MM.1S (cell line): ENCODE measurements around the gene C1orf232.

Experiments used
- DNase-seq: peaks from one replicate; pipeline ENCODE4 v3.0.0-alpha.2; 2015
- H2AFZ ChIP-seq: fragments of 300-600 bp; sonication (generic); 2 replicates; pipeline ENCODE4 v1.6.0; 2016; ENCODE audit warnings: antibody characterized with exemption, low read length
- H3F3A ChIP-seq: fragments of 300-600 bp; sonication (generic); 2 replicates; pipeline ENCODE4 v1.6.1; 2016; ENCODE audit warnings: mild to moderate bottlenecking, antibody characterized with exemption, low read length, moderate library complexity, mixed read lengths; ENCODE audit not compliant: insufficient read depth
- H3K27ac ChIP-seq: fragments of 300-600 bp; sonication (generic); 2 replicates; pipeline ENCODE4 v1.5.1; 2016; ENCODE audit warnings: mild to moderate bottlenecking, low read length
- H3K27me3 ChIP-seq: fragments of 300-600 bp; sonication (generic); replicated peaks from 2 replicates; pipeline ENCODE4 v1.6.0; 2016; ENCODE audit warnings: low read length; ENCODE audit not compliant: insufficient read depth
- H3K36me3 ChIP-seq: fragments of 300-600 bp; sonication (generic); replicated peaks from 2 replicates; pipeline ENCODE4 v1.6.1; 2016; ENCODE audit warnings: mild to moderate bottlenecking, low read length, mixed read lengths; ENCODE audit not compliant: insufficient read depth
- H3K4me1 ChIP-seq: fragments of 300-600 bp; sonication (generic); 2 replicates; pipeline ENCODE4 v1.6.1; 2016; ENCODE audit warnings: low read length, mixed read lengths
- H3K4me2 ChIP-seq: fragments of 300-600 bp; sonication (generic); 2 replicates; pipeline ENCODE4 v1.6.0; 2016; ENCODE audit warnings: low read depth, low read length
- H3K4me3 ChIP-seq: fragments of 300-600 bp; sonication (generic); 2 replicates; pipeline ENCODE4 v1.5.1; 2016; ENCODE audit warnings: low read length, mixed read lengths
- H3K79me2 ChIP-seq: fragments of 300-600 bp; sonication (generic); 2 replicates; pipeline ENCODE4 v1.6.1; 2016; ENCODE audit warnings: mixed run types, low read length, mixed read lengths
- H3K9ac ChIP-seq: fragments of 300-600 bp; sonication (generic); 2 replicates; pipeline ENCODE4 v1.6.1; 2016; ENCODE audit warnings: low read length, mixed read lengths
- H3K9me2 ChIP-seq: fragments of 300-600 bp; sonication (generic); replicated peaks from 2 replicates; pipeline ENCODE4 v1.6.1; 2016; ENCODE audit warnings: mild to moderate bottlenecking, low read length, mixed read lengths; ENCODE audit not compliant: insufficient read depth
- H3K9me3 ChIP-seq: fragments of 300-600 bp; sonication (generic); replicated peaks from 2 replicates; pipeline ENCODE4 v1.6.1; 2016; ENCODE audit warnings: mild to moderate bottlenecking, low read length, mixed read lengths; ENCODE audit not compliant: insufficient read depth
- H4K20me1 ChIP-seq: fragments of 300-600 bp; sonication (generic); 2 replicates; pipeline ENCODE4 v1.6.1; 2016; ENCODE audit warnings: mild to moderate bottlenecking, low read length, moderate library complexity, mixed read lengths; ENCODE audit not compliant: insufficient read depth
- CTCF ChIP-seq: fragments of 300-600 bp; sonication (generic); IDR thresholded peaks from 2 replicates; pipeline ENCODE4 v1.5.1; 2016; ENCODE audit warnings: antibody characterized with exemption, low read length, mixed read lengths
- EZH2 ChIP-seq: fragments of 300-600 bp; sonication (generic); optimal IDR thresholded peaks from 2 replicates; pipeline ENCODE3; 2017; ENCODE audit warnings: low read depth, mild to moderate bottlenecking, antibody characterized with exemption, low read length, mixed read lengths
- EZH2phosphoT487 ChIP-seq: fragments of 300-600 bp; sonication (generic); IDR thresholded peaks from 2 replicates; pipeline ENCODE4 v1.6.1; 2018; ENCODE audit warnings: antibody characterized with exemption, low read length

C1orf232 gene

GRCh38 chr1:26181586-26182382, 13.0 kb upstream of the C1orf232 start:
- DNase-seq: no peak
- no peaks in the 10 kb centered on the region for H3K27me3 ChIP-seq
- no peak overlapping the region for H3K4me2 ChIP-seq
- no peaks in the 10 kb centered on the region for H3K9me3 ChIP-seq
- H3K9me2 ChIP-seq: no peaks in the 10 kb centered on the region
- no peaks in the 10 kb centered on the region for H4K20me1 ChIP-seq
- H3K9ac ChIP-seq: no peak overlapping the region
- no peaks in the 10 kb centered on the region for H3K36me3 ChIP-seq
- H3F3A ChIP-seq: no peaks in the 10 kb centered on the region
- no peak overlapping the region for H2AFZ ChIP-seq
- H3K27ac ChIP-seq: no peak overlapping the region
- peaks cover 14% of the 10 kb centered on the region for H3K4me1 ChIP-seq
- TF ChIP-seq EZH2phosphoT487: no peak
- no peak for TF ChIP-seq CTCF
- TF ChIP-seq EZH2: no peak
- H3K4me3 ChIP-seq: no peak overlapping the region
- peaks cover 10% of the 10 kb centered on the region for H3K79me2 ChIP-seq

DNA sequence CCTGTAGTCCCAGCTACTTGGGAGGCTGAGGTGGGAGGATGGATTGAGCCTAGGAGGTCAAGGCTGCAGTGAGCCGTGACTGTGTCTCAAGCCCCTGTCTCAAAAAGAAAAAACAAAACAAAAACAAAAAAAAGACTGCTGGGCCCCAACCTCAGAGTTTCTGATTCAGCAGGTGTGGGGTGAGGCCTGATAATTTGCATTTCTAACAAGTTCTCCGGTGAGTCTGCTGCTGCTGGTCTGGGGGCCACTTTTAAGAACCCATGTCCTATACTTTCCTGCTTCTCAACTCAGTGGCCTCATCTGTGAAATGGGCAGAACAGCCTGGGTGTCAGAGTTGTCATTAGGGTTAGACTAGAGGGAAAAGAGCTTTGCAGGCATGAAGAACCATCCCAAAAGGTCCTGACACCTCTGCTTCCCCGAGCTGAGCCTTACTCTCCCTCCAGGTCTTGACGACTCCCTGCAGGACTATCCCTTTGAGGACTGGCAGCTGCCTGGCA, 11.3 kb upstream of the C1orf232 start:
- Histone ChIP-seq H3F3A (no peaks in the 10 kb centered on the region), H3K9me3 (no peaks in the 10 kb centered on the region), H3K27ac (peak overlapping the region; percentile 29; the same call in 1 of the 2 replicates), H3K79me2 (peaks cover 10% of the 10 kb centered on the region), H3K4me1 (peaks cover 14% of the 10 kb centered on the region), H3K9ac (peak overlapping the region; percentile 31; the same call in 1 of the 2 replicates), H2AFZ (peak overlapping the region; percentile 77), H4K20me1 (no peaks in the 10 kb centered on the region), H3K4me2 (peak overlapping the region; percentile 63), H3K9me2 (no peaks in the 10 kb centered on the region), H3K27me3 (no peaks in the 10 kb centered on the region), H3K36me3 (no peaks in the 10 kb centered on the region), H3K4me3 (no peak overlapping the region)
- no peak for TF ChIP-seq CTCF
- no peak for TF ChIP-seq EZH2
- no peak for TF ChIP-seq EZH2phosphoT487
- DNase-seq: no peak

- no peaks in the 10 kb centered on the region for H3K9me3 ChIP-seq
- TF ChIP-seq CTCF (peak; percentile 29), EZH2 (no peak)
- H3F3A ChIP-seq: no peaks in the 10 kb centered on the region
- H4K20me1 ChIP-seq: no peaks in the 10 kb centered on the region
- H3K4me3 ChIP-seq: peak within 1 kb of the TSS; percentile 65
- H3K36me3 ChIP-seq: no peaks in the 10 kb centered on the region
- peaks cover 14% of the 10 kb centered on the region for H3K4me1 ChIP-seq
- H3K4me2 ChIP-seq: peak within 1 kb of the TSS; percentile 49; the same call in 1 of the 2 replicates
- peak within 1 kb of the TSS; percentile 51 for H2AFZ ChIP-seq
- peak; percentile 69 for DNase-seq
- H3K27ac ChIP-seq: no peak within 1 kb of the TSS
- peak within 1 kb of the TSS; percentile 45; the same call in 1 of the 2 replicates for H3K9ac ChIP-seq
- peaks cover 10% of the 10 kb centered on the region for H3K79me2 ChIP-seq
- no peaks in the 10 kb centered on the region for H3K9me2 ChIP-seq
- no peaks in the 10 kb centered on the region for H3K27me3 ChIP-seq
Observed at GRCh38 chr1:26177182-26177684, 8.5 kb upstream of the C1orf232 start, which contains the start of gene CNKSR1. CNKSR1 (plus strand) TSS chr1:26177491; CDS start chr1:26177548, 57 bp downstream.
